Measurements from ENCODE around the gene ZNF609.

Gene ZNF609

GRCh38 chr15:64460206-64460723 lies at the start of gene ZNF609:
ZNF609 (plus strand) TSS chr15:64460578; CDS start chr15:64499420, 38,842 bp downstream.
- peaks cover 22% of the 10 kb centered on the region for H3K36me3 Mint-ChIP-seq (ENCODE audit: low read depth)
- H3K27me3 Mint-ChIP-seq (ENCODE audit: low read depth): no peaks in the 10 kb centered on the region
- H3K27ac Mint-ChIP-seq: peak within 1 kb of the TSS; percentile 95
- H3K9me3 Mint-ChIP-seq: no peaks in the 10 kb centered on the region
- DNase-seq (ENCODE audit: low spot score): peak; percentile 90
- H3K4me1 Mint-ChIP-seq (ENCODE audit: low read depth): peaks cover 61% of the 10 kb centered on the region
- peak within 1 kb of the TSS; percentile 94 for H3K4me3 Mint-ChIP-seq

- Mint-ChIP-seq H3K36me3 (ENCODE audit: low read depth) (peaks cover 47% of the 10 kb centered on the region), H3K27ac (no peak overlapping the region), H3K4me3 (no peak overlapping the region), H3K9me3 (no peaks in the 10 kb centered on the region), H3K4me1 (ENCODE audit: low read depth) (peaks cover 2% of the 10 kb centered on the region), H3K27me3 (ENCODE audit: low read depth) (no peaks in the 10 kb centered on the region)
- no peak for DNase-seq (ENCODE audit: low spot score)
Observed at GRCh38 chr15:64412216-64412615, 48.2 kb upstream of the ZNF609 start.

- Mint-ChIP-seq H3K9me3 (no peaks in the 10 kb centered on the region), H3K4me3 (no peak overlapping the region), H3K27ac (no peak overlapping the region), H3K27me3 (ENCODE audit: low read depth) (no peaks in the 10 kb centered on the region), H3K4me1 (ENCODE audit: low read depth) (peaks cover 11% of the 10 kb centered on the region), H3K36me3 (ENCODE audit: low read depth) (peaks cover 34% of the 10 kb centered on the region)
- no peak for DNase-seq (ENCODE audit: low spot score)
Observed at GRCh38 chr15:64422697-64423096, 37.7 kb upstream of the ZNF609 start.

- peaks cover 29% of the 10 kb centered on the region for H3K36me3 Mint-ChIP-seq (ENCODE audit: low read depth)
- no peak overlapping the region for H3K27ac Mint-ChIP-seq
Observed at GRCh38 chr15:64423970-64424369, 36.4 kb upstream of the ZNF609 start.

GRCh38 chr15:64425221-64425620 lies 35.2 kb upstream of the ZNF609 start:
- H3K9me3 Mint-ChIP-seq: no peaks in the 10 kb centered on the region
- peaks cover 31% of the 10 kb centered on the region for H3K36me3 Mint-ChIP-seq (ENCODE audit: low read depth)
- H3K27me3 Mint-ChIP-seq (ENCODE audit: low read depth): no peaks in the 10 kb centered on the region
- no peak for DNase-seq (ENCODE audit: low spot score)
- no peak overlapping the region for H3K4me3 Mint-ChIP-seq
- peaks cover 28% of the 10 kb centered on the region for H3K4me1 Mint-ChIP-seq (ENCODE audit: low read depth)
- H3K27ac Mint-ChIP-seq: no peak overlapping the region

More at GRCh38 chr15:64423970-64424369, 36.4 kb upstream of the ZNF609 start:
- no peak for DNase-seq (ENCODE audit: low spot score)
- Mint-ChIP-seq H3K27me3 (ENCODE audit: low read depth) (no peaks in the 10 kb centered on the region), H3K9me3 (no peaks in the 10 kb centered on the region), H3K4me1 (ENCODE audit: low read depth) (peaks cover 18% of the 10 kb centered on the region), H3K4me3 (no peak overlapping the region)

- Mint-ChIP-seq H3K9me3 (no peaks in the 10 kb centered on the region), H3K4me1 (ENCODE audit: low read depth) (peaks cover 38% of the 10 kb centered on the region), H3K36me3 (ENCODE audit: low read depth) (peaks cover 34% of the 10 kb centered on the region), H3K4me3 (no peak overlapping the region), H3K27me3 (ENCODE audit: low read depth) (no peaks in the 10 kb centered on the region), H3K27ac (peak overlapping the region; percentile 63)
- DNase-seq (ENCODE audit: low spot score): no peak
Observed at GRCh38 chr15:64426845-64427465, 33.4 kb upstream of the ZNF609 start.

GRCh38 chr15:64429448-64429847 lies 30.9 kb upstream of the ZNF609 start:
- Mint-ChIP-seq H3K4me1 (ENCODE audit: low read depth) (peaks cover 39% of the 10 kb centered on the region), H3K4me3 (peak overlapping the region; percentile 82), H3K9me3 (no peaks in the 10 kb centered on the region), H3K27ac (peak overlapping the region; percentile 86), H3K27me3 (ENCODE audit: low read depth) (no peaks in the 10 kb centered on the region), H3K36me3 (ENCODE audit: low read depth) (peaks cover 30% of the 10 kb centered on the region)
- DNase-seq (ENCODE audit: low spot score): no peak

GRCh38 chr15:64430000-64430735 lies 30.2 kb upstream of the ZNF609 start:
- H3K9me3 Mint-ChIP-seq: no peaks in the 10 kb centered on the region
- no peaks in the 10 kb centered on the region for H3K27me3 Mint-ChIP-seq (ENCODE audit: low read depth)
- peak overlapping the region; percentile 82 for H3K4me3 Mint-ChIP-seq
- peak overlapping the region; percentile 86 for H3K27ac Mint-ChIP-seq
- peak; percentile 51 for DNase-seq (ENCODE audit: low spot score)
- H3K36me3 Mint-ChIP-seq (ENCODE audit: low read depth): peaks cover 26% of the 10 kb centered on the region
- peaks cover 40% of the 10 kb centered on the region for H3K4me1 Mint-ChIP-seq (ENCODE audit: low read depth)

- Mint-ChIP-seq H3K4me1 (ENCODE audit: low read depth) (peaks cover 31% of the 10 kb centered on the region), H3K4me3 (peak overlapping the region; percentile 21), H3K27me3 (ENCODE audit: low read depth) (no peaks in the 10 kb centered on the region), H3K9me3 (no peaks in the 10 kb centered on the region), H3K27ac (peak overlapping the region; percentile 9), H3K36me3 (ENCODE audit: low read depth) (peaks cover 25% of the 10 kb centered on the region)
- no peak for DNase-seq (ENCODE audit: low spot score)
Observed at GRCh38 chr15:64437982-64438381, 22.4 kb upstream of the ZNF609 start.

GRCh38 chr15:64438653-64439447 lies 21.5 kb upstream of the ZNF609 start:
- peak overlapping the region; percentile 21 for H3K4me3 Mint-ChIP-seq
- DNase-seq (ENCODE audit: low spot score): no peak
- H3K4me1 Mint-ChIP-seq (ENCODE audit: low read depth): peaks cover 40% of the 10 kb centered on the region
- H3K9me3 Mint-ChIP-seq: no peaks in the 10 kb centered on the region
- no peaks in the 10 kb centered on the region for H3K27me3 Mint-ChIP-seq (ENCODE audit: low read depth)
- peaks cover 21% of the 10 kb centered on the region for H3K36me3 Mint-ChIP-seq (ENCODE audit: low read depth)
- H3K27ac Mint-ChIP-seq: peak overlapping the region; percentile 71

- H3K9me3 Mint-ChIP-seq: no peaks in the 10 kb centered on the region
- H3K27me3 Mint-ChIP-seq (ENCODE audit: low read depth): no peaks in the 10 kb centered on the region
- H3K36me3 Mint-ChIP-seq (ENCODE audit: low read depth): peaks cover 28% of the 10 kb centered on the region
- H3K27ac Mint-ChIP-seq: peak overlapping the region; percentile 48
- peaks cover 49% of the 10 kb centered on the region for H3K4me1 Mint-ChIP-seq (ENCODE audit: low read depth)
- no peak for DNase-seq (ENCODE audit: low spot score)
- H3K4me3 Mint-ChIP-seq: no peak overlapping the region
Observed at GRCh38 chr15:64441852-64442251, 18.5 kb upstream of the ZNF609 start.

- Mint-ChIP-seq H3K27ac (peak overlapping the region; percentile 60), H3K9me3 (no peaks in the 10 kb centered on the region), H3K27me3 (ENCODE audit: low read depth) (no peaks in the 10 kb centered on the region), H3K4me1 (ENCODE audit: low read depth) (peaks cover 50% of the 10 kb centered on the region), H3K4me3 (peak overlapping the region; percentile 74), H3K36me3 (ENCODE audit: low read depth) (peaks cover 35% of the 10 kb centered on the region)
- DNase-seq (ENCODE audit: low spot score): no peak
Observed at GRCh38 chr15:64443016-64443415, 17.4 kb upstream of the ZNF609 start.

- Mint-ChIP-seq H3K9me3 (no peaks in the 10 kb centered on the region), H3K27ac (peak overlapping the region; percentile 86), H3K4me1 (ENCODE audit: low read depth) (peaks cover 48% of the 10 kb centered on the region), H3K27me3 (ENCODE audit: low read depth) (no peaks in the 10 kb centered on the region), H3K36me3 (ENCODE audit: low read depth) (peaks cover 30% of the 10 kb centered on the region), H3K4me3 (peak overlapping the region; percentile 74)
- DNase-seq (ENCODE audit: low spot score): no peak
Observed at GRCh38 chr15:64443747-64444621, 16.4 kb upstream of the ZNF609 start.
